Thyroid gland (tissue), 4 donors: ENCODE data around the gene MGAT5.

ENCODE experiments used
- POLR2A ChIP-seq, 2 donors: fragments of 450-650 bp; IDR thresholded peaks; one replicate each; pipeline ENCODE4 v1.6.1; 2017; ENCODE audit warnings: antibody characterized with exemption in 2 of 2, mild to moderate bottlenecking in 2 of 2, moderate library complexity in 1 of 2
- TF ChIP-seq, protein P1 (sequence below), 6 experiments: fragments of 200-600 bp in 3 of 6; fragments of 450-650 bp in 3 of 6; sonication (generic) in 3 of 6; IDR thresholded peaks; one replicate each; pipeline ENCODE4 v1.5.1; 2016 to 2019; ENCODE audit warnings: antibody characterized with exemption in 6 of 6, mild to moderate bottlenecking in 2 of 6, inconsistent platforms in 1 of 6, moderate library complexity in 1 of 6

DNA sequence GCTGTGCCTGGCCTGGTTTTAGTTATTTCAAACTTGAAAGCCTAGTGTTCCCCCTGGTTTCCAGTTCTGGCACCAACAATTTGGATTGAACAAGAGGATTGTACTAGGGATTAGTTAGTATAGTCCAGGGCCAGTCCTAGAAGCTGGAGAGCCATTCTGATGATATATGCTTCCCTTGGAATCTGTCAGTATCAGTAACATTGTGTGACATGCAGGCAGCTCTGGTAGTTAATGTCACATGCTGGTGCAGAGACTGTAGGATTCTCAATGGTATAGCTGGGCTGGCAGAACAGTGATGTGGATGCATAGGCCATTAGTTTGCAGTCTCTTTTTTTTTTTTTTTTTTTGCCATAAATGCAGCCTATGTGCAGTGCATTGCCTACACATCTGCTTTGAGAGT lies 3.6 kb downstream of the MGAT5 start:
- TF ChIP-seq, protein P1, sequence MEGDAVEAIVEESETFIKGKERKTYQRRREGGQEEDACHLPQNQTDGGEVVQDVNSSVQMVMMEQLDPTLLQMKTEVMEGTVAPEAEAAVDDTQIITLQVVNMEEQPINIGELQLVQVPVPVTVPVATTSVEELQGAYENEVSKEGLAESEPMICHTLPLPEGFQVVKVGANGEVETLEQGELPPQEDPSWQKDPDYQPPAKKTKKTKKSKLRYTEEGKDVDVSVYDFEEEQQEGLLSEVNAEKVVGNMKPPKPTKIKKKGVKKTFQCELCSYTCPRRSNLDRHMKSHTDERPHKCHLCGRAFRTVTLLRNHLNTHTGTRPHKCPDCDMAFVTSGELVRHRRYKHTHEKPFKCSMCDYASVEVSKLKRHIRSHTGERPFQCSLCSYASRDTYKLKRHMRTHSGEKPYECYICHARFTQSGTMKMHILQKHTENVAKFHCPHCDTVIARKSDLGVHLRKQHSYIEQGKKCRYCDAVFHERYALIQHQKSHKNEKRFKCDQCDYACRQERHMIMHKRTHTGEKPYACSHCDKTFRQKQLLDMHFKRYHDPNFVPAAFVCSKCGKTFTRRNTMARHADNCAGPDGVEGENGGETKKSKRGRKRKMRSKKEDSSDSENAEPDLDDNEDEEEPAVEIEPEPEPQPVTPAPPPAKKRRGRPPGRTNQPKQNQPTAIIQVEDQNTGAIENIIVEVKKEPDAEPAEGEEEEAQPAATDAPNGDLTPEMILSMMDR (IDR thresholded peaks at IDR 0.05) = no peak
- no peak for TF ChIP-seq POLR2A (IDR thresholded peaks at IDR 0.05)
